HCT116 (cell line): ENCODE data around the gene ZNF835. TPM values are rescaled to one million over a fixed set of nuclear protein-coding genes. Genes with fewer than 3 reads are reported as not detected.

Source experiments
- ATAC-seq: fragments of 200-7000 bp; cut with Tn5 transposase; 2 replicates; pipeline ENCODE4 v1.9.1; 2020; ENCODE audit warnings: mild to moderate bottlenecking, moderate library complexity
- BruUV-seq: library from RNA; stranded (reverse); fragments of 400-500 nt; replicated peaks from 2 replicates; lab custom pipeline; 2021; lab: Mats Ljungman, UMichigan
- CTCF ChIA-PET: fragments of 300-600 bp; sonication (Branson Sonifier 250); formaldehyde crosslinking; loops from one replicate; lab custom pipeline; 2021; ENCODE audit warnings: antibody characterized with exemption; lab: Charles Lee
- POLR2A ChIA-PET: fragments of 300-600, 350-600 bp; sonication (Branson Sonifier 250); formaldehyde crosslinking; loops from one replicate; lab custom pipeline; 2021; ENCODE audit warnings: antibody characterized with exemption; lab: Charles Lee
- RAD21 ChIA-PET, 2 experiments: fragments of 300-600 bp; sonication (Branson Sonifier 250); formaldehyde crosslinking; loops; one replicate each; lab custom pipeline; 2023; ENCODE audit warnings: low total read pairs in 2 of 2; ENCODE audit not compliant: uncharacterized antibody in 2 of 2, unreplicated experiment in 2 of 2, low non-redundant PET in 1 of 2; lab: Charles Lee
- DNase-seq: peaks from one replicate; pipeline ENCODE4 v3.0.0-alpha.2; 2010; ENCODE audit warnings: low read depth, low spot score
- H2AFZ ChIP-seq: fragments of 200-600 bp; shearing (Covaris generic), sonication (generic); 2 replicates; pipeline ENCODE4 v1.6.1; 2017; ENCODE audit warnings: low read depth, mixed run types, mixed read lengths, antibody characterized with exemption, low read length; ENCODE audit not compliant: poor library complexity, severe bottlenecking
- H3K27ac ChIP-seq: 2 replicates; pipeline ENCODE4 v1.5.1; 2012; ENCODE audit warnings: low read depth, low read length
- H3K27me3 ChIP-seq: fragments of 200-600 bp; sonication (generic); 2 replicates; pipeline ENCODE4 v1.6.1; 2016; ENCODE audit warnings: mixed run types, low read length, mixed read lengths; ENCODE audit not compliant: insufficient read depth
- H3K36me3 ChIP-seq, 2 experiments: fragments of 200-500 bp in 1 of 2; fragments of 200-600 bp in 1 of 2; sonication (Bioruptor generic) in 1 of 2; sonication (generic) in 1 of 2; 2 replicates each; pipeline versions ENCODE4 v1.5.1 to v1.6.1; 2014 to 2016; ENCODE audit warnings: low read length in 2 of 2, inconsistent platforms in 1 of 2, mixed read lengths in 1 of 2, mixed run types in 1 of 2; ENCODE audit not compliant: insufficient read depth in 2 of 2, control insufficient read depth in 1 of 2
- H3K4me1 ChIP-seq, 2 experiments: fragments of 200-600 bp in 1 of 2; sonication (generic) in 1 of 2; 2 replicates each; pipeline versions ENCODE4 v1.5.1 to v1.6.1; 2012 to 2017; ENCODE audit warnings: low read length in 2 of 2, inconsistent platforms in 1 of 2, mild to moderate bottlenecking in 1 of 2, mixed read lengths in 1 of 2, mixed run types in 1 of 2, moderate library complexity in 1 of 2; ENCODE audit not compliant: insufficient read depth in 2 of 2, control insufficient read depth in 1 of 2
- H3K4me2 ChIP-seq: fragments of 200-600 bp; sonication (generic); 2 replicates; pipeline ENCODE4 v1.6.1; 2017; ENCODE audit warnings: mixed run types, low read length, mixed read lengths
- H3K4me3 ChIP-seq, 2 experiments: fragments of 200-600 bp in 1 of 2; sonication (generic) in 1 of 2; replicated peaks in 1 of 2; 2 replicates each; pipeline ENCODE4 v1.5.1; 2011 to 2016; ENCODE audit warnings: low read length in 2 of 2, control low read depth in 1 of 2, low read depth in 1 of 2, mild to moderate bottlenecking in 1 of 2, mixed read lengths in 1 of 2, mixed run types in 1 of 2
- H3K79me2 ChIP-seq: fragments of 200-600 bp; sonication (generic); 2 replicates; pipeline ENCODE4 v1.6.1; 2017; ENCODE audit warnings: mild to moderate bottlenecking, mixed run types, low read length, moderate library complexity, mixed read lengths; ENCODE audit not compliant: insufficient read depth
- H3K9ac ChIP-seq: fragments of 200-600 bp; sonication (generic); 2 replicates; pipeline ENCODE4 v1.6.1; 2016; ENCODE audit warnings: low read length, mixed read lengths
- H3K9me2 ChIP-seq: fragments of 200-600 bp; sonication (generic), shearing (Covaris generic); 2 replicates; pipeline ENCODE4 v1.6.1; 2017; ENCODE audit warnings: mixed run types, mild to moderate bottlenecking, moderate library complexity; ENCODE audit not compliant: insufficient read depth
- H3K9me3 ChIP-seq, 2 experiments: fragments of 200-500 bp in 1 of 2; fragments of 200-600 bp in 1 of 2; sonication (Bioruptor generic) in 1 of 2; sonication (generic) in 1 of 2; 2 replicates each; pipeline ENCODE4 v1.6.1; 2014 to 2017; ENCODE audit warnings: low read length in 2 of 2, mixed read lengths in 2 of 2, inconsistent platforms in 1 of 2, low read depth in 1 of 2, mild to moderate bottlenecking in 1 of 2, mixed run types in 1 of 2, moderate library complexity in 1 of 2; ENCODE audit not compliant: control insufficient read depth in 1 of 2, insufficient read depth in 1 of 2
- H4K20me1 ChIP-seq: fragments of 200-600 bp; sonication (generic), shearing (Covaris generic); 2 replicates; pipeline ENCODE4 v1.6.1; 2017; ENCODE audit warnings: mixed run types, mild to moderate bottlenecking, moderate library complexity; ENCODE audit not compliant: insufficient read depth
- CBX3 ChIP-seq: IDR thresholded peaks from 2 replicates; pipeline ENCODE4 v1.6.1; 2012; ENCODE audit warnings: low read depth
- CTCF ChIP-seq, 3 experiments: fragments of 200-600 bp in 1 of 3; sonication (generic) in 1 of 3; IDR thresholded peaks in 2 of 3; conservative IDR thresholded peaks in 1 of 3; 2 replicates each; pipeline ENCODE4 v1.5.1; 2012 to 2017; ENCODE audit warnings: low read depth in 2 of 3, low read length in 2 of 3, antibody characterized with exemption in 1 of 3, borderline replicate concordance in 1 of 3, control low read depth in 1 of 3, mild to moderate bottlenecking in 1 of 3, mixed read lengths in 1 of 3, mixed run types in 1 of 3, moderate library complexity in 1 of 3; ENCODE audit not compliant: insufficient read depth in 1 of 3
- EGR1 ChIP-seq: IDR thresholded peaks from 2 replicates; pipeline ENCODE4 v1.6.1; 2012; ENCODE audit warnings: low read depth
- EZH2 ChIP-seq: fragments of 200-600 bp; sonication (generic); IDR thresholded peaks from 2 replicates; pipeline ENCODE4 v1.6.1; 2017; ENCODE audit warnings: antibody characterized with exemption, mixed run types
- FOSL1 ChIP-seq: IDR thresholded peaks from 2 replicates; pipeline ENCODE4 v1.6.1; 2012; ENCODE audit warnings: low read depth
- REST ChIP-seq: IDR thresholded peaks from 2 replicates; pipeline ENCODE4 v1.6.1; 2012; ENCODE audit warnings: low read depth
- SIN3A ChIP-seq: IDR thresholded peaks from 2 replicates; pipeline ENCODE4 v1.6.1; 2012; ENCODE audit warnings: low read depth
- ZBTB33 ChIP-seq: IDR thresholded peaks from 2 replicates; pipeline ENCODE4 v1.6.1; 2011; ENCODE audit warnings: mild to moderate bottlenecking, low read length, moderate library complexity; ENCODE audit not compliant: insufficient replicate concordance; ENCODE audit errors: extremely low read depth
- ZNF274 ChIP-seq: fragments of 200-500 bp; sonication (Bioruptor generic); IDR thresholded peaks from 2 replicates; pipeline ENCODE4 v1.6.1; 2014; ENCODE audit warnings: mild to moderate bottlenecking, low read depth, low read length, inconsistent platforms
- intact Hi-C: fragments of 100-400 bp; cut with micrococcal nuclease; formaldehyde crosslinking; loops from 2 replicates; pipeline ENCODE4 v1.10.0; 2022
- total RNA-seq: library from RNA; stranded (reverse); gene quantifications from one replicate; pipeline ENCODE4 v1.2.1, GENCODE V29; 2021; ENCODE audit not compliant: unreplicated experiment

The ZNF835 gene
- total RNA-seq, 1 experiment from 2014 or later: not detected

GRCh38 chr19:56654151-56654550 lies 17.4 kb downstream of the ZNF835 start (continued):
- TF ChIP-seq EGR1 (no peak), ZNF274 (no peak)

- intact Hi-C loops: no loop called here
- RAD21 ChIA-PET: no interaction called here
These were observed 28.0 kb downstream of the ZNF835 start for GRCh38 chr19:56643460-56643955.

GRCh38 chr19:56642711-56643459 lies 28.7 kb downstream of the ZNF835 start, which contains the start of gene SMIM17:
Gene SMIM17, plus strand, starts transcription at chr19:56643159. Its CDS starts 2,509 bp downstream, at chr19:56645668.
- H3K27me3 ChIP-seq: no peaks in the 10 kb centered on the region
- no peak within 1 kb of the TSS for H2AFZ ChIP-seq
- no peak within 1 kb of the TSS for H3K4me3 ChIP-seq
- H3K9ac ChIP-seq: no peak within 1 kb of the TSS
- no peak within 1 kb of the TSS for H3K4me2 ChIP-seq
- BruUV-seq: no TSS peak
- H4K20me1 ChIP-seq: no peaks in the 10 kb centered on the region
- intact Hi-C loops: no loop called here
- ATAC-seq (no peak), DNase-seq (no peak)
- no peaks in the 10 kb centered on the region for H3K9me2 ChIP-seq
- RAD21 ChIA-PET: no interaction called here
- POLR2A ChIA-PET: no interaction called here
- no peaks in the 10 kb centered on the region for H3K79me2 ChIP-seq
- peaks cover 8 to 29% of the 10 kb centered on the region in 2 experiments; a peak in 2 of 4 replicates for H3K9me3 ChIP-seq
- H3K27ac ChIP-seq: no peak within 1 kb of the TSS
- no peaks in the 10 kb centered on the region for H3K4me1 ChIP-seq
- CTCF ChIA-PET: no interaction called here
- H3K36me3 ChIP-seq: no peaks in the 10 kb centered on the region
- TF ChIP-seq CBX3 (no peak), SIN3A (no peak), CTCF (IDR thresholded peaks at IDR 0.05 in 2 of 3, conservative IDR thresholded peaks at IDR 0.05 in 1 of 3; ENCODE audit: borderline replicate concordance in 1 of 3, insufficient read depth in 1 of 3, low read depth in 2 of 3, low read length in 2 of 3) (no peak), ZBTB33 (no peak), REST (no peak), EZH2 (no peak)

More at GRCh38 chr19:56643460-56643955, 28.0 kb downstream of the ZNF835 start:
- Histone ChIP-seq H4K20me1 (no peaks in the 10 kb centered on the region), H3K79me2 (no peaks in the 10 kb centered on the region), H3K27me3 (no peaks in the 10 kb centered on the region), H3K9me2 (no peaks in the 10 kb centered on the region), H2AFZ (no peak overlapping the region), H3K4me2 (no peak overlapping the region), H3K9me3 (peaks cover 8 to 34% of the 10 kb centered on the region in 2 experiments; a peak in 2 of 4 replicates), H3K36me3 (no peaks in the 10 kb centered on the region), H3K4me3 (no peak overlapping the region), H3K27ac (no peak overlapping the region), H3K9ac (no peak overlapping the region), H3K4me1 (no peaks in the 10 kb centered on the region)
- DNase-seq (no peak), ATAC-seq (no peak)
- no peak for TF ChIP-seq FOSL1
- ChIA-PET POLR2A (no interaction called here), CTCF (no interaction called here)
- no TSS peak for BruUV-seq
